Activated CD4-positive, alpha-beta memory T cell treated with anti-CD3 and anti-CD28 coated beads, Interleukin-2, amount 10 ng/mL, durations not matched to agents 7 days and 5 days (primary cell): Measurements from ENCODE around the gene HOXD8. TPM values are rescaled to one million over a fixed set of nuclear protein-coding genes. Genes with fewer than 3 reads are reported as not detected.

Source experiments
- CTCF ChIA-PET: fragments of 350-600 bp; sonication (Branson Sonifier 250); formaldehyde crosslinking; loops from one replicate; lab custom pipeline; 2021; ENCODE audit warnings: antibody characterized with exemption, inconsistent platforms; lab: Charles Lee
- POLR2A ChIA-PET: fragments of 350-600 bp; sonication (Branson Sonifier 250); formaldehyde crosslinking; loops from one replicate; lab custom pipeline; 2021; ENCODE audit warnings: antibody characterized with exemption; lab: Charles Lee
- DNase-seq: peaks from one replicate; pipeline ENCODE4 v3.0.0-alpha.2; 2020
- H3K27ac Mint-ChIP-seq: one replicate; pipeline ENCODE4 v1.8.0; 2021; ENCODE audit warnings: mild to moderate bottlenecking, mixed read lengths
- H3K27me3 Mint-ChIP-seq: one replicate; pipeline ENCODE4 v1.8.0; 2021; ENCODE audit warnings: mixed read lengths
- H3K36me3 Mint-ChIP-seq: one replicate; pipeline ENCODE4 v1.8.0; 2021; ENCODE audit warnings: low read depth, mixed read lengths
- H3K4me1 Mint-ChIP-seq: one replicate; pipeline ENCODE4 v1.8.0; 2021; ENCODE audit warnings: mixed read lengths
- H3K4me3 Mint-ChIP-seq: one replicate; pipeline ENCODE4 v1.8.0; 2021; ENCODE audit warnings: mild to moderate bottlenecking, mixed read lengths
- H3K9me3 Mint-ChIP-seq: one replicate; pipeline ENCODE4 v1.8.0; 2021; ENCODE audit warnings: mixed read lengths
- total RNA-seq, 2 experiments: library from RNA; stranded (reverse); gene quantifications; one replicate each; pipeline ENCODE4 v1.2.3, GENCODE V29; 2021

The HOXD8 gene
- total RNA-seq, 2 experiments from 2014 or later = not detected

GRCh38 chr2:176135035-176135440, 5.5 kb downstream of the HOXD8 start:
- Mint-ChIP-seq H3K36me3 (peaks cover 5% of the 10 kb centered on the region), H3K27me3 (peaks cover 89% of the 10 kb centered on the region), H3K27ac (no peak overlapping the region), H3K9me3 (no peaks in the 10 kb centered on the region), H3K4me1 (peaks cover 32% of the 10 kb centered on the region), H3K4me3 (no peak overlapping the region)
- CTCF ChIA-PET = no interaction called here
- no peak for DNase-seq
- POLR2A ChIA-PET = no interaction called here

DNA sequence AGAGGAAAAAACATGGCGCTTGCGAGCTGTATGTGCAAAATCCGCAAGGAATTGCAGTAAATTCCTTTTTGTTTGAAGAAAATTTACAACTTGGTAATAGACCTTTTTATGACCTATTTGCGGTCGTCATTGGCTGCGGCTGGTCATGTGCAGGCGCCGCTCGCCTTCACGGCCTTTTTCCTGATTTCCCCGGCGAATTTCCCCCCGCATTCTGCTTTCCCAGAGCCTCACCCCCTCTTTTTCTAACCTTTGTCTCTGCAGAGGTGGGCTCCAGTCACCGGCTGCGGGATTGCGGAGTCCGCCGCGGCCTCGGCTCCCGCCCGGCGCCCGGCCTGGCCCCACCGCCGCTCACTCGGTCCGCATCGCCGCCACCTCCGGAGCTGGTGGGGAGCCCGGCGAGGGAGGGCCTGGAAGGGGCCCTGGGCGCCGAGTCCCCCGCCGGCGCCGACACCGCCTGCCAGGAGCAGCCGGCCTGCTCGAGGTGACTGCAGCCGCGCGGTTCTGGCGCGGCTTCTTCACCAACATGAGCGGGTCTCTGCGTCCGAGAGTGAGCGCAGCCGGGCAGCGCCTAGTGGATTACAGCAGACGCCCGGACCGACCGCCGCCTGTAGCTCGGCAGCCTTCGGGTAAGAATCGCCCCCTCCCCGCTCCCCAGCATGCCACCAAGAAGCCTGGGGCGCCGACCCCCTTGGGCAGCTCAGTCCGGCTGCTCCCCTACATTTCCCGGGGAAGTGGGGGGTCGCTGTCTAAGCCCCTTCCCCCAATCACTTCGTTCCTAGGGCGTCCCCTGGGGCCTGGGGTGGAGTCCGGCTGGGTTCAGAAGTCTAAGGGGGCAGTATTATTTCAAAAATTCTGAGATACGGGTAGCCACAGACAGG, 7.1 kb downstream of the HOXD8 start:
- no peak for DNase-seq
- H3K4me3 Mint-ChIP-seq = no peak overlapping the region
- POLR2A ChIA-PET = no interaction called here
- H3K27ac Mint-ChIP-seq = no peak overlapping the region
- no peaks in the 10 kb centered on the region for H3K36me3 Mint-ChIP-seq
- peaks cover 89% of the 10 kb centered on the region for H3K27me3 Mint-ChIP-seq
- peaks cover 34% of the 10 kb centered on the region for H3K4me1 Mint-ChIP-seq
- no peaks in the 10 kb centered on the region for H3K9me3 Mint-ChIP-seq
- CTCF ChIA-PET = interaction anchor here (1.1 kb wide), 1 partner anchor 318 kb away, joined by 3 read pairs; no protein-coding TSS in a partner anchor

- Mint-ChIP-seq H3K27ac (no peak overlapping the region), H3K4me1 (peaks cover 31% of the 10 kb centered on the region), H3K36me3 (no peaks in the 10 kb centered on the region), H3K9me3 (no peaks in the 10 kb centered on the region), H3K27me3 (peaks cover 87% of the 10 kb centered on the region), H3K4me3 (no peak overlapping the region)
- DNase-seq = no peak
- ChIA-PET POLR2A (no interaction called here), CTCF (no interaction called here)
Measured at GRCh38 chr2:176137252-176137580, 7.7 kb downstream of the HOXD8 start.

GRCh38 chr2:176137906-176138305, 8.4 kb downstream of the HOXD8 start:
- peaks cover 27% of the 10 kb centered on the region for H3K4me1 Mint-ChIP-seq
- H3K36me3 Mint-ChIP-seq = no peaks in the 10 kb centered on the region
- POLR2A ChIA-PET = no interaction called here
- DNase-seq = no peak
- H3K9me3 Mint-ChIP-seq = no peaks in the 10 kb centered on the region
- H3K27ac Mint-ChIP-seq = no peak overlapping the region
- peaks cover 83% of the 10 kb centered on the region for H3K27me3 Mint-ChIP-seq
- CTCF ChIA-PET = interaction anchor here (2.1 kb wide), 1 partner anchor 13 kb away, joined by 6 read pairs; the partner anchor contains the start of gene HOXD4
- no peak overlapping the region for H3K4me3 Mint-ChIP-seq

DNA sequence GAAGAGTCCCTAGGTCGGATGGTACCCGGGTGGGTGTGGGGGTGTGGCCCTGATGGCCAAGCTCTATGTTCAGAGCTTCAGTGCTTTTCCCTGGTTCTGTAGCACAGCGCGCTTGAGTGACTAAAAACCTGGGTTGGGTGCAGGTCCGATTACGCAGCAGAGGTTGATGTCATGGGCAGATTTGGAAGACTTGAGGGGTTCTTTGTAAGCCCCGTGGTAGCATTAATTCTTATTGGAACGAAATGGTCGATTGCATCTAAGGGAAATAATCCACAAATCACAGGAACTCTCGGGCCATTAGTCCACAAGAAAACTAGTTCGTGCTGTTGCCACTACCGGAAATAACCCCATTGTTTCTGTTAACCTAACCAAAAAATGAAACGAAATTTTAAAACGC, 9.0 kb downstream of the HOXD8 start:
- no peaks in the 10 kb centered on the region for H3K9me3 Mint-ChIP-seq
- no peak overlapping the region for H3K4me3 Mint-ChIP-seq
- no peak for DNase-seq
- POLR2A ChIA-PET = no interaction called here
- CTCF ChIA-PET = interaction anchor here (1.2 to 3.6 kb wide), 7 partner anchors 11 to 1010 kb away, joined by 5 to 64 read pairs (median 8); partner anchors contain the start of gene HOXD4
- H3K27me3 Mint-ChIP-seq = peaks cover 81% of the 10 kb centered on the region
- no peak overlapping the region for H3K27ac Mint-ChIP-seq
- peaks cover 26% of the 10 kb centered on the region for H3K4me1 Mint-ChIP-seq
- H3K36me3 Mint-ChIP-seq = no peaks in the 10 kb centered on the region

GRCh38 chr2:176138923-176139660, 9.6 kb downstream of the HOXD8 start:
- no peak overlapping the region for H3K27ac Mint-ChIP-seq
- peaks cover 80% of the 10 kb centered on the region for H3K27me3 Mint-ChIP-seq
- H3K9me3 Mint-ChIP-seq = no peaks in the 10 kb centered on the region
- no peaks in the 10 kb centered on the region for H3K36me3 Mint-ChIP-seq
- ChIA-PET CTCF (interaction anchor here (0.9 to 3.6 kb wide), 11 partner anchors 8 to 1009 kb away, joined by 3 to 64 read pairs (median 8); partner anchors contain the start of gene HOXD4), POLR2A (no interaction called here)
- peaks cover 26% of the 10 kb centered on the region for H3K4me1 Mint-ChIP-seq
- no peak overlapping the region for H3K4me3 Mint-ChIP-seq
- no peak for DNase-seq

DNA sequence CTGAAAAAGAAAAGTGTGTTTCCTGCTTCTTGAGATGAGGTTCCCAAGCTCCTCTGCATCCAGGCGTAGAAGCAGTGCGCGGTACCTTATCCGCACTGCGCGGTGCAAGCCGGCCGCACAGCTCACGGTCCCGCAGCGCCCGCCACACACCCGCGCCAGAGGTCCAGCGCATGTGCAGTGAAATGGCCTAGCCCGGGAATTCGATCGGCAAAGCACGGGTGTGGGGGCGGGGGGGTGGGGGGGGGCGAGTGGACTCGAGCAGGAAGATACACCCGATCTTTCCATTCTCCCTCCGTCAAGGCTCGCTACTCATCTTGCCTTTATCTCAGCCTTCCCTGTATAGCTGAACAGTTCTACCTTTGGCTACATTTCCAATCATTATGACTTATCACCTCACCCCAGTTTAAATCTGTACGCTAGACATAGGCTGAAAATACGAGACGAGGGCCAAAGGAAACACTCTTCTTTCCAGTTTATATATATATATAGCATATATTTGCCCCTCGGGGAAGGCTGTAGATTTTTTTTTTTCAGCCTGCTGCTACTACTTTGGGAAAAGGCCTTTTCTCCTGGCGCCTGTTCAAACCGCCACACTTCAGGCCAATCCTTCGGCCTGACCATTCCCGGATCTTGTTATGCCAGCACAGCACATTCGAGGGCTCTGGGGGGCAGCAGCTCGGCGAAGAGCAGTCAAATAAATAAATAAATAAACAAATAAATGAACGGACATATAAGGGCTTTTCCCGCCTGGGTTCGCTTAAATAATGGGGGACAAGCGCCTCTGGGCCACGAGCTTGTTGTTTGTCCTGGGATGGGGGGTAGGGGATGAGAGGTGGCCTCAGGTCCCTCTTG, 10.4 kb downstream of the HOXD8 start:
- H3K36me3 Mint-ChIP-seq = no peaks in the 10 kb centered on the region
- ChIA-PET POLR2A (interaction anchor here (1.0 kb wide), 1 partner anchor 11 kb away, joined by 3 read pairs; no protein-coding TSS in a partner anchor), CTCF (interaction anchor here (0.6 to 3.6 kb wide), 25 partner anchors 8 to 1008 kb away, joined by 3 to 64 read pairs (median 4); partner anchors contain the start of gene HOXD4)
- no peak overlapping the region for H3K4me3 Mint-ChIP-seq
- H3K27ac Mint-ChIP-seq = no peak overlapping the region
- peaks cover 26% of the 10 kb centered on the region for H3K4me1 Mint-ChIP-seq
- no peak for DNase-seq
- no peaks in the 10 kb centered on the region for H3K9me3 Mint-ChIP-seq
- H3K27me3 Mint-ChIP-seq = peaks cover 77% of the 10 kb centered on the region

- POLR2A ChIA-PET = interaction anchor here (0.7 to 1.0 kb wide), 2 partner anchors 10 to 21 kb away, joined by 3 read pairs; no protein-coding TSS in a partner anchor
- Mint-ChIP-seq H3K27ac (no peak overlapping the region), H3K4me1 (peaks cover 22% of the 10 kb centered on the region), H3K27me3 (peaks cover 74% of the 10 kb centered on the region), H3K9me3 (no peaks in the 10 kb centered on the region), H3K4me3 (peak overlapping the region; percentile 9), H3K36me3 (no peaks in the 10 kb centered on the region)
- CTCF ChIA-PET = interaction anchor here (0.6 to 3.6 kb wide), 25 partner anchors 9 to 1007 kb away, joined by 3 to 64 read pairs (median 4); no protein-coding TSS in a partner anchor
- DNase-seq = peak; percentile 70
Measured at GRCh38 chr2:176140513-176141317, 11.2 kb downstream of the HOXD8 start.

- ChIA-PET CTCF (interaction anchor here (1.2 kb wide), 1 partner anchor 413 kb away, joined by 3 read pairs; no protein-coding TSS in a partner anchor), POLR2A (no interaction called here)
- H3K36me3 Mint-ChIP-seq = no peaks in the 10 kb centered on the region
- peaks cover 75% of the 10 kb centered on the region for H3K27me3 Mint-ChIP-seq
- H3K4me1 Mint-ChIP-seq = peaks cover 19% of the 10 kb centered on the region
- H3K4me3 Mint-ChIP-seq = no peak overlapping the region
- DNase-seq = no peak
- H3K27ac Mint-ChIP-seq = no peak overlapping the region
- no peaks in the 10 kb centered on the region for H3K9me3 Mint-ChIP-seq
Measured at GRCh38 chr2:176142281-176142680, 12.8 kb downstream of the HOXD8 start.

GRCh38 chr2:176145085-176145969, 15.8 kb downstream of the HOXD8 start:
- CTCF ChIA-PET = interaction anchor here (0.6 to 3.3 kb wide), 3 partner anchors 310 to 487 kb away, joined by 3 to 13 read pairs (median 4); no protein-coding TSS in a partner anchor
- Mint-ChIP-seq H3K9me3 (no peaks in the 10 kb centered on the region), H3K36me3 (no peaks in the 10 kb centered on the region), H3K4me3 (no peak overlapping the region), H3K27ac (no peak overlapping the region), H3K4me1 (peaks cover 7% of the 10 kb centered on the region), H3K27me3 (peaks cover 79% of the 10 kb centered on the region)
- POLR2A ChIA-PET = no interaction called here
- DNase-seq = no peak

- peaks cover 3% of the 10 kb centered on the region for H3K4me1 Mint-ChIP-seq
- H3K27me3 Mint-ChIP-seq = peaks cover 81% of the 10 kb centered on the region
- H3K36me3 Mint-ChIP-seq = no peaks in the 10 kb centered on the region
- H3K27ac Mint-ChIP-seq = no peak overlapping the region
- ChIA-PET CTCF (interaction anchor here (0.6 kb wide), 1 partner anchor 486 kb away, joined by 3 read pairs; no protein-coding TSS in a partner anchor), POLR2A (no interaction called here)
- DNase-seq = no peak
- no peaks in the 10 kb centered on the region for H3K9me3 Mint-ChIP-seq
- no peak overlapping the region for H3K4me3 Mint-ChIP-seq
Measured at GRCh38 chr2:176146101-176146500, 16.6 kb downstream of the HOXD8 start.
